AG04450 (cell line): ENCODE measurements around the gene CCDC172. TPM values are rescaled to one million over a fixed set of nuclear protein-coding genes. Genes with fewer than 3 reads are reported as not detected.

Source experiments
- CTCF ChIA-PET: fragments of 300-600, 350-600 bp; formaldehyde crosslinking; extraction: SDS; loops from one replicate; lab custom pipeline; 2022; ENCODE audit warnings: antibody characterized with exemption, inconsistent platforms; lab: Charles Lee
- POLR2A ChIA-PET: fragments of 350-600 bp; formaldehyde crosslinking; extraction: SDS; loops from one replicate; lab custom pipeline; 2021; ENCODE audit warnings: antibody characterized with exemption, inconsistent platforms; lab: Yijun Ruan, JAX
- DNase-seq: peaks from one replicate; pipeline ENCODE4 v3.0.0-alpha.2; 2011; ENCODE audit warnings: low read depth, low spot score
- H3K27ac ChIP-seq: one replicate; pipeline ENCODE4 v1.5.1; 2012; ENCODE audit warnings: low read depth, low read length, control low read depth
- H3K27me3 ChIP-seq: one replicate; pipeline ENCODE4 v1.6.0; 2012; ENCODE audit warnings: low read length; ENCODE audit not compliant: control insufficient read depth, insufficient read depth
- H3K4me3 ChIP-seq: 2 replicates; pipeline ENCODE4 v1.5.1; 2011; ENCODE audit warnings: mild to moderate bottlenecking, low read depth, low read length, control low read depth
- H3K9me3 ChIP-seq: 2 replicates; pipeline ENCODE4 v1.5.1; 2012; ENCODE audit warnings: low read length; ENCODE audit not compliant: control insufficient read depth, insufficient read depth
- CTCF ChIP-seq: IDR thresholded peaks from 2 replicates; pipeline ENCODE4 v1.5.1; 2011; ENCODE audit warnings: low read depth, low read length, control low read depth, inconsistent platforms
- polyA plus RNA-seq: library from polyadenylated mRNA; depleted of rRNA; stranded (reverse); fragments of >200 nt; gene quantifications from 2 replicates; pipeline ENCODE4 v1.2.3, GENCODE V29; 2011

The CCDC172 gene
- polyA plus RNA-seq, 1 experiment, result not detected

- ChIA-PET CTCF (no interaction called here), POLR2A (no interaction called here)
- H3K9me3 ChIP-seq, result no peaks in the 10 kb centered on the region
- no peaks in the 10 kb centered on the region for H3K27me3 ChIP-seq
- no peak for DNase-seq
- H3K4me3 ChIP-seq, result no peak overlapping the region
- TF ChIP-seq CTCF, result no peak
- no peak overlapping the region for H3K27ac ChIP-seq
Observed at GRCh38 chr10:116353817-116354216, 29.6 kb downstream of the CCDC172 start.

GRCh38 chr10:116355341-116355740 is 31.1 kb downstream of the CCDC172 start:
- TF ChIP-seq CTCF, result no peak
- Histone ChIP-seq H3K27ac (no peak overlapping the region), H3K9me3 (no peaks in the 10 kb centered on the region), H3K4me3 (no peak overlapping the region), H3K27me3 (no peaks in the 10 kb centered on the region)
- POLR2A ChIA-PET, result no interaction called here
- no peak for DNase-seq
- CTCF ChIA-PET, result no interaction called here

- Histone ChIP-seq H3K9me3 (no peaks in the 10 kb centered on the region), H3K27me3 (no peaks in the 10 kb centered on the region), H3K27ac (no peak overlapping the region), H3K4me3 (no peak overlapping the region)
- CTCF ChIA-PET, result no interaction called here
- POLR2A ChIA-PET, result no interaction called here
- no peak for DNase-seq
- TF ChIP-seq CTCF, result no peak
Observed at GRCh38 chr10:116356833-116357232, 32.6 kb downstream of the CCDC172 start.

- no peak for DNase-seq
- TF ChIP-seq CTCF, result no peak
- POLR2A ChIA-PET, result no interaction called here
- H3K4me3 ChIP-seq, result no peak overlapping the region
- no peaks in the 10 kb centered on the region for H3K9me3 ChIP-seq
- no peaks in the 10 kb centered on the region for H3K27me3 ChIP-seq
- no peak overlapping the region for H3K27ac ChIP-seq
- CTCF ChIA-PET, result no interaction called here
Observed at GRCh38 chr10:116364868-116365267, 40.6 kb downstream of the CCDC172 start.

- no peak for DNase-seq
- TF ChIP-seq CTCF, result no peak
- Histone ChIP-seq H3K27me3 (no peaks in the 10 kb centered on the region), H3K27ac (no peak overlapping the region), H3K9me3 (no peaks in the 10 kb centered on the region), H3K4me3 (no peak overlapping the region)
- ChIA-PET CTCF (no interaction called here), POLR2A (no interaction called here)
Observed at GRCh38 chr10:116371737-116372136, 47.5 kb downstream of the CCDC172 start.
